BLaER1 treated with 17β-estradiol and CSF1 and Interleukin-3, amounts not matched to agents 10 nM and 100 nM (cell line): ENCODE measurements around the gene EMX2.

ENCODE experiments used
- H3K27ac ChIP-seq, 11 experiments: shearing (Covaris generic); formaldehyde crosslinking; 2 replicates each; pipeline ENCODE4 v1.8.1; 2022
- H3K27me3 ChIP-seq, 11 experiments: shearing (Covaris generic); formaldehyde crosslinking; 2 replicates each; pipeline ENCODE4 v1.8.1; 2022
- H3K36me3 ChIP-seq, 11 experiments: shearing (Covaris generic); formaldehyde crosslinking; 2 replicates each; pipeline ENCODE4 v1.8.1; 2022
- H3K4me1 ChIP-seq, 10 experiments: shearing (Covaris generic); formaldehyde crosslinking; 2 replicates each; pipeline ENCODE4 v1.8.1; 2022
- H3K4me2 ChIP-seq, 11 experiments: shearing (Covaris generic); formaldehyde crosslinking; 2 replicates each; pipeline ENCODE4 v1.8.1; 2022
- H3K4me3 ChIP-seq, 10 experiments: shearing (Covaris generic); formaldehyde crosslinking; 2 replicates each; pipeline ENCODE4 v1.8.1; 2022
- H3K9ac ChIP-seq, 11 experiments: shearing (Covaris generic); formaldehyde crosslinking; 2 replicates each; pipeline ENCODE4 v1.8.1; 2022
- H3K9me3 ChIP-seq, 11 experiments: shearing (Covaris generic); formaldehyde crosslinking; replicated peaks in 1 of 11; 2 replicates each; pipeline ENCODE4 v1.8.1; 2022
- H4K20me1 ChIP-seq, 11 experiments: shearing (Covaris generic); formaldehyde crosslinking; 2 replicates each; pipeline ENCODE4 v1.8.1; 2022
- Cebpa-rat ChIP-seq, 11 experiments: shearing (Covaris generic); IDR thresholded peaks; 2 replicates each; pipeline ENCODE4 v1.8.1; 2022

The EMX2 gene

DNA sequence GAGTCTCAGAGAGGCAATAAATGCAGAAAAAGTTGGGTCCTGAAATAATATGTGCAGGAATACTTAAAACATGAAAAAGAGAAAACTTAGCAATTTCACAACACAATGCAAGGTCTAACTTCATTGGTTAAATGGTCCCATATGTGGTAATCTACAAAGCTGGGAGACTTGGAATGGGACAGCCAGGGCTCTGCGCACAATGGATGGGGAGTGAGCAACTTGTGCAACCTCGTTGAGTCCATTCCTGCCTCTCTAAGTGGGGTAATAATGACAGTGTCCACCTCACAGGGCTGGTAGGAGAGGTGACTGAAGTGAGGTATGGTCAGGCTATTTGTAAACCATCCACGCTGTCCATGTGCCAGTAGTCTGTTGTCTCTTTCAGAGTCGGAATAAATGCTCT is 11.8 kb upstream of the EMX2 start:
- no peak overlapping the region for H3K27ac ChIP-seq
- no peaks in the 10 kb centered on the region for H3K9me3 ChIP-seq
- no peak overlapping the region for H3K9ac ChIP-seq
- no peak overlapping the region for H3K4me3 ChIP-seq
- H3K27me3 ChIP-seq, result peaks cover 58 to 77% (median 64%) of the 10 kb centered on the region in 11 experiments
- no peak for TF ChIP-seq Cebpa-rat (IDR thresholded peaks at IDR 0.05)
- H3K36me3 ChIP-seq, result no peaks in the 10 kb centered on the region
- peaks cover 5 to 11% (median 7%) of the 10 kb centered on the region in 10 experiments; a peak in 15 of 20 replicates for H3K4me1 ChIP-seq
- H4K20me1 ChIP-seq, result peaks cover 0 to 43% (median 36%) of the 10 kb centered on the region in 11 experiments; a peak in 17 of 22 replicates
- H3K4me2 ChIP-seq, result no peak overlapping the region

DNA sequence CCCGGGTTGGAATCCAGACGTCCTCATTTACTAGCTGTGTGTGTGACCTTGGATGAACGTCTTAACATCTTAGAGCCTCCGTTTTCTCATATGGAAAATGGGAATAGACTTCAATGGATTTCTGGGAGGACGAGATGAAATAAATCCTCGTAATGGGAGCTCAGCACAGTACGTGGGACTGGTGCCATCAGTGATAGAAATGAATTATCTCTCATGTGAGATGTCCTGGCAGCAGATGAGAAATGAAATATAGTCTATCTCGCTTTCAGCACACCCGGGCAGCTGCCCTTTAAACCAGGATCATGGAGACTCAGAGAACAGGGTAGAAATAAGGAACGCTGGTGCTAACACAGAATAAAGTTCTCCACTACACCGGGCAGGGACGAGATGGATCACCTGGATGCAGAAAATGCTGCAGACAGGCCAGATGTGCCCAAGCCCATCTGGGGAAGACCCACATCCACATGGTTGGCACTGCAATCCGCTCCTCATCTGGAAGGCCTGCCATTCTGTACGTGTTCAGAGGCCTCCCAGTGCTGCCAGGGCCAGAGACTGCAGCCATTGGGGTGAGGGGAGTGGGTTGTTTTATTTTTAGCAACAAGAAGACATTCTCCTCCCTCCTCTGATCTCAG is 11.1 kb upstream of the EMX2 start:
- Histone ChIP-seq H3K9ac (no peak overlapping the region), H3K27me3 (peaks cover 65 to 84% (median 71%) of the 10 kb centered on the region in 11 experiments)
- TF ChIP-seq Cebpa-rat (IDR thresholded peaks at IDR 0.05), result no peak

DNA sequence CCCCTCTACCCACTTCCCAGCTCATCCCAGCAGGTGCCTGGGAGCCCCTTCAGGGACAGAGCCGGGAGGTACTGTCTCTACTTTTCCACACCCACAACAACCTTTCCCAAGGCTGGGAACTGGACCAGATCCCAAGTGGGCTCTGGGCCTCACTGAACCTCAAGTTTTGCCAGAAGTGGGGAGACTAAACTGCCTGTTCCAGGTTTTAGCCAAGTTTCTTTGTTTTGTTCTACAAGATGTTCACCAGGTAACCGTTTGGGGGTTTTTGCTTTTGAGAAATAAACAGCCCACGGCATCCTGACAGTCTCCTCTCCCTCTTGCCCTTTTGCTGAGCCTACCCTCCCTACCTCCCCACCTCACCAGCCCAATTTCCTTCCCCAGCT is 10.6 kb upstream of the EMX2 start:
- Histone ChIP-seq H3K4me3 (no peak overlapping the region), H3K4me1 (peaks cover 11 to 23% (median 15%) of the 10 kb centered on the region in 10 experiments; a peak in 17 of 20 replicates), H3K4me2 (no peak overlapping the region), H3K9ac (no peak overlapping the region), H4K20me1 (peaks cover 0 to 55% (median 47%) of the 10 kb centered on the region in 11 experiments; a peak in 18 of 22 replicates), H3K27me3 (peaks cover 70 to 85% (median 76%) of the 10 kb centered on the region in 11 experiments), H3K27ac (no peak overlapping the region), H3K36me3 (no peaks in the 10 kb centered on the region), H3K9me3 (no peaks in the 10 kb centered on the region)
- TF ChIP-seq Cebpa-rat (IDR thresholded peaks at IDR 0.05), result no peak

More for the DNA sequence above, 11.1 kb upstream of the EMX2 start:
- no peak overlapping the region for H3K4me3 ChIP-seq
- no peak overlapping the region for H3K27ac ChIP-seq
- H3K4me1 ChIP-seq, result peaks cover 10 to 18% (median 14%) of the 10 kb centered on the region in 10 experiments; a peak in 17 of 20 replicates
- H3K36me3 ChIP-seq, result no peaks in the 10 kb centered on the region
- no peaks in the 10 kb centered on the region for H3K9me3 ChIP-seq
- peaks cover 0 to 50% (median 42%) of the 10 kb centered on the region in 11 experiments; a peak in 17 of 22 replicates for H4K20me1 ChIP-seq
- H3K4me2 ChIP-seq, result no peak overlapping the region

DNA sequence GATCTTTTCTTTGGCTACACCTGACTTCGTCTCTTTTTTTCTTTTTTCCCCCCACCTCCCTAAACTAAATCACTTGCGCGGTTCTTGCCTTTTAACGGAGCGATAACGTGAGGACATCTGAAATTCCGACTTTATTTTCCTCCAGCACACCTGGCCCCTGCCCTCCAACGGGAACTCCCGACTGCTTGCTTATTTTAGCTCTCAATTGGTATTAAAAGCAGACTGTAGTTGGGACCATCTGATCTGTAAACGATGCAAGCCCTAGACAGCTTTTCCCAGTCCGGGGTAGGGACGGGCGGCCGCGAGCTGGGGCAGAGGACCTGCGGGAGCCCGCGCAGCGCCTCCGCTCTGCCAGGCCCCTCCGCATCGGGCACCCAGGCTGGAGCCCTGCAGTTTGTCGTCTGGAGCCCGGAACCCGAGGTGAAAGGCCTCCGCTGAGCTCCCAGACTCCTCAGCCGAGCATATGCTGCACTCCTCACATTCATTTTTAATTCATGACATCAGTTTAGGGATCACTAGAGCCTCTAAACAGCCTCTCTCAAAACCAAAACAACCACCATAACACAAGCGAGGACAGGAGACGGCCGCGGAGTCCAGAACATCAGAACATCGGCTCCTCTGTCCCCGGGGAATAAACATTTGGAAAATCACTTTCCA is 10.0 kb upstream of the EMX2 start:
- Histone ChIP-seq H3K4me1 (peaks cover 11 to 28% (median 17%) of the 10 kb centered on the region in 10 experiments; a peak in 17 of 20 replicates), H3K27me3 (peaks cover 76 to 90% (median 82%) of the 10 kb centered on the region in 11 experiments), H3K9me3 (no peaks in the 10 kb centered on the region), H3K9ac (no peak overlapping the region), H4K20me1 (peaks cover 0 to 61% (median 52%) of the 10 kb centered on the region in 11 experiments; a peak in 18 of 22 replicates), H3K36me3 (no peaks in the 10 kb centered on the region), H3K4me3 (no peak overlapping the region), H3K27ac (no peak overlapping the region), H3K4me2 (no peak overlapping the region)
- TF ChIP-seq Cebpa-rat (IDR thresholded peaks at IDR 0.05), result no peak

DNA sequence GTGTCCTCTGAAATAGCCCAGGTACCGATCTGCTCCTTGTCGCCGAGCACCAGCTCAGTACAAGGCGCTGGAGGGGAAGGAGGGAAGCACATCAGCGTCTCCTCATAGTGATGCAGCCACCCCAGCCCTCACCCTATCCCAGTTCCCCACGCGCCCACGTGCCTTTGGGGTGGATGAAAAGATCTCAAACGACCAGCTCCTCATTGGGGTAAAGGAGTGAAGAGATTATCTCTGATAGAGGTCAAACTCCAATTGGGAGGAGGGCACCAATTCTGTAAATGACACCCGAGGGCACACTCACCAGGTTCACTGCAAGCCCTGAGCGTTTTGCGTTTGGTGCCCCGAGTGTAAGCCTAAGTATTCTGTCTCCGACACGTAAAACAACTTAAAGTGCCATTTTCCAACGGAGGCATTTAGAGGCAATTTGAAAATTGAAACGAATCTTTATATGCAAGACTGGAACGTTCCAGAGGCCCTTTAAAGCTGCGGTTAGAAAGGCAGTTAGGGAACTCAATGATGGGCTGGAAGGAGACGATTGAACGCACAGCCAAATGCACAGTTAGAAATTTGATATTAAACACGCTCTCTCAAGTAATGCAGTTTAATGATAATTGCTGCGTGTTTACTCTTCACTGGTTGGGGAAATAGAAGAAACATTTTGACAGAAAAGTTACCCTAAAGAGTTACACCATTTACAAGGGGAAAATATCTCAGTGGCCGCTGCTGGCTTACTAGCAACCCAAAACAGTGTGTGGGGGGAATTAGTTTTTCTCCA is 8.9 kb upstream of the EMX2 start:
- Histone ChIP-seq H3K27me3 (peaks cover 87 to 100% (median 93%) of the 10 kb centered on the region in 11 experiments), H3K36me3 (no peaks in the 10 kb centered on the region), H3K4me3 (no peak overlapping the region), H3K9ac (no peak overlapping the region), H3K4me2 (no peak overlapping the region), H3K27ac (no peak overlapping the region), H3K4me1 (peaks cover 11 to 31% (median 19%) of the 10 kb centered on the region in 10 experiments; a peak in 17 of 20 replicates), H3K9me3 (no peaks in the 10 kb centered on the region), H4K20me1 (peaks cover 0 to 69% (median 61%) of the 10 kb centered on the region in 11 experiments; a peak in 18 of 22 replicates)
- no peak for TF ChIP-seq Cebpa-rat (IDR thresholded peaks at IDR 0.05)

DNA sequence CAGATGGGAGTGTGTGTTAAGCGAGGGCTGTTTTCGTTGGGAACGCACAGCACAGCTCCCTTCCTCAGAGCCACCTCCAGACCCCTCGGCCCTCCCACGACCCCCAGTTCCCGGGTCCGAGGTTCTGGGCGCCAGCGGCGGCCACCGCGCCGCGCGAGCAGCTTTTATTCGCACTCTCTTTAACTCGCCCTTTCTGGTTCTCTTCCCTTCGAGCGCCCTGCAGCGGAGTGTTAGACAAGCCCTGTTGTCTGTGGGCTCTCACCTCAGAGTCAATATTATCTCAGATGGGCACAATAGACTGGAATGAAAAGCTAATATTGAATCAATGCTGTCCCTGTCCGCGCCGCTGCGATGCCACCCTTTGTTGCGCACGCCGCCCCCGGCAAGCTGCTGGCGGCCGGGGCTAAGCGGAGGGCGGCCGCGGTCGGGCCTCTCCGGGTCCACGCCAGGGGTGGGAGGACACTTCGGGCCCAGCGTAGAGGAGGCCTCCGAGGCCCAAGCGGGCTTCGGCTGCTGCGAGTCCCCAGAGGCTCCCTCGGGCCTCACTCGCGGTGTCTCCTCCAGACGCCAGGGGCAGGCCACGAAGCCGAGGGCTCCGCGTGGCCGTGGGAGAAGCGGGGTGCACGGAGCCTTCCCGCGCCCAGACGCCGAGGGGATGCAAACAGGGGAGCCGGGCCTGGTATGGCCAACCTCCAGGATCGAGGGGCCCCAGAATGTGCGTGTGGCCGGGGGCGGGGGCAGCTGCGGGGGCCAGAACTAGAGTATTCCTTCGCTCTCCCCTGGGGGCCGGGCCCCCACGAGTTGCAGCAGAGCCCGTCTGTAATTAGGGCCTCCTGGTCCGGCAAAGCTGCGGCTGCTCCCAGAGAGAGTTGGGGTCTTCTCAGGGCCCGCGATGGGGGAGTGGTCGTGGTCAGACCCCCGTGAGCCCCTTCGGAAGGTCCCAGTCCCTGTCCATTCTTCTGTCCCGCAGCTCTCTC is 7.9 kb upstream of the EMX2 start:
- no peak for TF ChIP-seq Cebpa-rat (IDR thresholded peaks at IDR 0.05)
- Histone ChIP-seq H3K4me3 (peak overlapping the region in 6 of 10 experiments; percentile 28 to 60 (median 48); a peak in 10 of 20 replicates), H3K27ac (no peak overlapping the region), H3K9me3 (no peaks in the 10 kb centered on the region), H3K27me3 (peaks cover 96 to 100% (median 98%) of the 10 kb centered on the region in 11 experiments), H3K9ac (no peak overlapping the region), H3K4me1 (peaks cover 11 to 31% (median 19%) of the 10 kb centered on the region in 10 experiments; a peak in 17 of 20 replicates), H3K36me3 (no peaks in the 10 kb centered on the region), H3K4me2 (peak overlapping the region in 10 of 11 experiments; percentile 26 to 92 (median 56); a peak in 15 of 22 replicates), H4K20me1 (peaks cover 0 to 74% (median 67%) of the 10 kb centered on the region in 11 experiments; a peak in 18 of 22 replicates)

DNA sequence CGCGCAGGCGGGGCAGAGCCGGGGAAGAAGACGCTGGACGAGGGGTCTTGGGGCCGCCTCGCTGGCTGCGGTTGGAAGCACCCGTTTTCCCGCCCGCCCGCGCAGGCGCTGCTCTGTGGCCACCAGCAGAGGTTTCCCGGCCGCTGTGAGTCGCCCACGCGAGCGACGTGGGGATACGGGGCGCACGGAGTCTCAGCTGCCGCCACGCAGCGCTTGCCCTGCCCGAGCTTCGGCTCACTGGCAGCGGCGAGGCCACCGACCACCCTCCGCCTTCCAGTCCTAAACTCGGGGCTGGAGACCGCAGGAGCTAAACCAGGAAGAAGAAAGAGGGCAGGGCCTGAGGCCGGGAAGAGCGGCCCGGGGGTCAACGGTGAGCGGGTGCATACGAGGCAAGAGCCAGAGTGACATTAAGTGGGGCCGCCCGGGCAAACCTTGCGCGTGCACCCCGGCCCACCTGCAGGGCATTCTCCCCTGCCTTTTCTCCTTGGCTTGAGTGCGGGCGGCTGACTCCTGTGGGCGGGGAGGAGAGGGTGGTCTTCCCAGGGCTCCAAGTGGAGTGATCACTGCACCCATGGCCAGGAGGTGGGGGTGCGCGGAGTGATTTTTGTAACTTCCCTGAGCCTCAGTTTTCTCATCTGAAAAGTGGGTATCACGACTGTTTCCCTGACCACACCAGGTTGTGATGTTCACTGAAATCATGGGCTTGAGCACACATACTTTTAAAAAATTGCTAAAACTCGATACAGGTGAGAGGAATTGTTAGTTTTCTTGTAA is 7.1 kb upstream of the EMX2 start:
- H3K27me3 ChIP-seq, result peaks cover 100% of the 10 kb centered on the region in 11 experiments
- H3K36me3 ChIP-seq, result no peaks in the 10 kb centered on the region
- no peaks in the 10 kb centered on the region for H3K9me3 ChIP-seq
- no peak for TF ChIP-seq Cebpa-rat (IDR thresholded peaks at IDR 0.05)
- peaks cover 11 to 31% (median 19%) of the 10 kb centered on the region in 10 experiments; a peak in 17 of 20 replicates for H3K4me1 ChIP-seq
- H3K9ac ChIP-seq, result 0 out of 22 replicates have a peak overlapping the region, but pooled peaks of 1 of the 11 experiments have one; percentile 32
- H3K4me2 ChIP-seq, result peak overlapping the region; percentile 26 to 92 (median 51); a peak in 20 of 22 replicates
- H3K27ac ChIP-seq, result no peak overlapping the region
- peak overlapping the region in 8 of 10 experiments; percentile 28 to 60 (median 44); a peak in 14 of 20 replicates for H3K4me3 ChIP-seq
- peaks cover 0 to 83% (median 75%) of the 10 kb centered on the region in 11 experiments; a peak in 18 of 22 replicates for H4K20me1 ChIP-seq
